ENCODE data around the gene ICAM4. TPM values are rescaled to one million over a fixed set of nuclear protein-coding genes. Genes with fewer than 3 reads are reported as not detected.
"Not testable (repeated sequence)": the region's sequence is repeated elsewhere in the genome, so short reads cannot be mapped to it uniquely, and the experiment has no call there.

Gene ICAM4
- total RNA-seq, 1 donor from 2014 or later = 0.15 TPM

DNA sequence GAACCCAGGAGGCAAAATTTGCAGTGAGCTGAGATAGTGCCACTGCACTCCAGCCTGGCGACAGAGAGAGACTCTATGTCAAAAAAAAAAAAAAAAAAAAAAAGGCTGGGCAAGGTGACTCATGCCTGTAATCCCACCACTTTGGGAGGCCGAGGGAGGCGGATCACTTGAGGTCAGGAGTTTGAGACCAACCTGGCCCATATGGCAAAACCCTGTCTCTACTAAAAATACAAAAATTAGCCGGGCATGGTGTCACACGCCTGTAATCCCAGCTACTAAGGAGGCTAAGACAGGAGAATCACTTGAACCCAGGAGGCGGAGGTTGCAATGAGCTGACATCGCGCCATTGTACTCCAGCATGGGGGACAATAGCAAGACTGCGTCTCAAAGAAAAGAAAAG lies 50.0 kb downstream of the ICAM4 start:
- DNase-seq (ENCODE audit: low spot score); ATAC-seq: not testable (repeated sequence)

Other genes with a start within 250 kb of the ICAM4 start
- 72.7 TPM for gene SHFL, start 200.6 kb upstream of the ICAM4 start, total RNA-seq
- gene ANGPTL6, start 184.3 kb upstream of the ICAM4 start, total RNA-seq = 17.9 TPM
- 13.0 TPM for gene PPAN, start 180.6 kb upstream of the ICAM4 start, total RNA-seq
- gene P2RY11, start 175.3 kb upstream of the ICAM4 start, total RNA-seq = 6.6 TPM
- gene EIF3G, start 167.1 kb upstream of the ICAM4 start, total RNA-seq = 84.6 TPM
- gene DNMT1, start 92.0 kb upstream of the ICAM4 start, total RNA-seq = 21.5 TPM
- 1.9 TPM for gene S1PR2, start 55.6 kb upstream of the ICAM4 start, total RNA-seq
- gene MRPL4, start 34.7 kb upstream of the ICAM4 start, total RNA-seq = 43.3 TPM
- 5.9 TPM for gene ICAM1, start 15.8 kb upstream of the ICAM4 start, total RNA-seq
- 0.30 TPM for gene ICAM5, start 3.0 kb downstream of the ICAM4 start, total RNA-seq
- 4.2 TPM for gene ZGLP1, start 22.9 kb downstream of the ICAM4 start, total RNA-seq
- 11.0 TPM for gene FDX2, start 29.1 kb downstream of the ICAM4 start, total RNA-seq
- gene RAVER1, start 46.6 kb downstream of the ICAM4 start, total RNA-seq = 11.3 TPM
- 38.6 TPM for gene ICAM3, start 52.7 kb downstream of the ICAM4 start, total RNA-seq
- 78.8 TPM for gene TYK2, start 93.6 kb downstream of the ICAM4 start, total RNA-seq
- gene CDC37, start 116.6 kb downstream of the ICAM4 start, total RNA-seq = 49.4 TPM
- 1.7 TPM for gene PDE4A, start 133.6 kb downstream of the ICAM4 start, total RNA-seq
- 59.6 TPM for gene KEAP1, start 216.4 kb downstream of the ICAM4 start, total RNA-seq
- gene S1PR5, start 230.5 kb downstream of the ICAM4 start, total RNA-seq = 0.30 TPM